Omental fat pad (tissue), 4 donors: ENCODE results near the gene PPA2. TPM values are rescaled to one million over a fixed set of nuclear protein-coding genes. Genes with fewer than 3 reads are reported as not detected.

Source experiments
- ATAC-seq: fragments of 150-250 bp; one replicate; pipeline ENCODE4 v1.9.1; 2016; ENCODE audit warnings: mild to moderate bottlenecking, moderate library complexity; ENCODE audit not compliant: low FRiP score
- DNase-seq: peaks from one replicate; pipeline ENCODE4 v3.0.0-alpha.2; 2019; ENCODE audit warnings: low spot score
- total RNA-seq, 4 donors: library from RNA; depleted of rRNA; stranded (reverse); fragments of >200 nt; gene quantifications; one replicate each; pipeline ENCODE4 v1.1.0, GENCODE V29; 2016
- TF ChIP-seq, protein P1 (sequence below), 3 donors: fragments of 450-650 bp; IDR thresholded peaks; one replicate each; pipeline ENCODE4 v1.5.1; 2016 to 2017; ENCODE audit warnings: antibody characterized with exemption in 3 of 3, mild to moderate bottlenecking in 3 of 3, moderate library complexity in 2 of 3

Gene PPA2
- total RNA-seq, 4 donors from 2014 or later: 35.9 to 82.9 (median 61.9) TPM

DNA sequence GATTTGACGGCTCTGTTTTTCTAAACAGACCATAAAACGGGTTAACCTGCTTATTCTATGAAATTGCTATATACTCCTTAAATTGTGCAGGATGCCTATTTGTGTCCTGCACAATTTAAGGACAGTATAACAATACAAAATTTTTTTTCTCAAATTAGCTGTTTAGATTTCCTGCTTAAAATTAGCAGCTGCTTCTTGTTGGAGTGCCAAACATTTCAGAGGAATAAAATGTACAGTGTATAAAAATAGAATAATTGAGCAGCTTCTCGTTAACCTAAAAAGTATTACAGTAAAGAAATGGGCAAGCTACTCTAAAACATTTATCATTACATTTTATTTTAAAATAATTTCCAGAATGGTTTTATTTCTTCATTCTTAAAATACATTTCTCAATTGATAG, 100.5 kb downstream of the PPA2 start:
- DNase-seq: no peak
- ATAC-seq: no peak
- TF ChIP-seq, protein P1, sequence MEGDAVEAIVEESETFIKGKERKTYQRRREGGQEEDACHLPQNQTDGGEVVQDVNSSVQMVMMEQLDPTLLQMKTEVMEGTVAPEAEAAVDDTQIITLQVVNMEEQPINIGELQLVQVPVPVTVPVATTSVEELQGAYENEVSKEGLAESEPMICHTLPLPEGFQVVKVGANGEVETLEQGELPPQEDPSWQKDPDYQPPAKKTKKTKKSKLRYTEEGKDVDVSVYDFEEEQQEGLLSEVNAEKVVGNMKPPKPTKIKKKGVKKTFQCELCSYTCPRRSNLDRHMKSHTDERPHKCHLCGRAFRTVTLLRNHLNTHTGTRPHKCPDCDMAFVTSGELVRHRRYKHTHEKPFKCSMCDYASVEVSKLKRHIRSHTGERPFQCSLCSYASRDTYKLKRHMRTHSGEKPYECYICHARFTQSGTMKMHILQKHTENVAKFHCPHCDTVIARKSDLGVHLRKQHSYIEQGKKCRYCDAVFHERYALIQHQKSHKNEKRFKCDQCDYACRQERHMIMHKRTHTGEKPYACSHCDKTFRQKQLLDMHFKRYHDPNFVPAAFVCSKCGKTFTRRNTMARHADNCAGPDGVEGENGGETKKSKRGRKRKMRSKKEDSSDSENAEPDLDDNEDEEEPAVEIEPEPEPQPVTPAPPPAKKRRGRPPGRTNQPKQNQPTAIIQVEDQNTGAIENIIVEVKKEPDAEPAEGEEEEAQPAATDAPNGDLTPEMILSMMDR (IDR thresholded peaks at IDR 0.05): no peak

DNA sequence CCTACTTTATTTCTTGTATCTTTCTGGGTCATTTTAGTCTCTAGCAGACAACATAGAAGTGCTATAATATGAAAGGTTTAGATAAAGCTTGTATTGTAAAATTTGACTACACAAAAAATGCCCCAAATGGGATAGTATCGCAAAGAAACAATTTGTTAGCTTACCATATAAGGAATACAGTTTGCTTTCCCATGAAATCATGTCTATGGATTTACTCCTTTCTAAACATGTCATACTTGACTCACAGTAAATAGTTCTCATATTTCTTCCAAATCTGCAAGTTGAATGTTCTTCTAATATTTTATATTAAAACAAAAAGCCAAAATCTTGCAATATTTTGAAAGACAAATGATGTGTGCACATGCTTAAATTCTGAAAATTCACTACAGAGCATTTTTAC, 103.9 kb downstream of the PPA2 start:
- TF ChIP-seq, protein P1 (IDR thresholded peaks at IDR 0.05): no peak
- no peak for ATAC-seq
- no peak for DNase-seq

DNA sequence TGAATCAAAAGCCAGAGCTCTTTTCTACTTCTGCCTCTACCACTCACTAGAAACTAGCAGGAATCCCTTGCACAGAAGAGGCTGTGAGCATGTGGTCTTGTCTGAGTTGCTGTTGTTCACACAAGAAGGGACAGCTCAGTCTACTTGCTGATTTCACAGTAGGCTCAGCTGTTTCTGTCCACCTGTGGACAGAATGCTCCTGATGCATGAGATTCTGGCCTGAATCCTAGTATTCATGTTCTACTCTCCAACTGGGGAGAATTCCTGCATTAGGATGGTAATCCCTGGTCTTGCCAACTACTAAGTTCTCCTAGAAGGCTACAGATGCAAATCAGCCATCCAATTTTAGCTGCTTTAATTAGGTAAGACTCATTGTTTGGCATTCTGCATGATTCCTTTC, 112.8 kb downstream of the PPA2 start:
- DNase-seq (no peak), ATAC-seq (no peak)
- TF ChIP-seq, protein P1 (IDR thresholded peaks at IDR 0.05): no peak

DNA sequence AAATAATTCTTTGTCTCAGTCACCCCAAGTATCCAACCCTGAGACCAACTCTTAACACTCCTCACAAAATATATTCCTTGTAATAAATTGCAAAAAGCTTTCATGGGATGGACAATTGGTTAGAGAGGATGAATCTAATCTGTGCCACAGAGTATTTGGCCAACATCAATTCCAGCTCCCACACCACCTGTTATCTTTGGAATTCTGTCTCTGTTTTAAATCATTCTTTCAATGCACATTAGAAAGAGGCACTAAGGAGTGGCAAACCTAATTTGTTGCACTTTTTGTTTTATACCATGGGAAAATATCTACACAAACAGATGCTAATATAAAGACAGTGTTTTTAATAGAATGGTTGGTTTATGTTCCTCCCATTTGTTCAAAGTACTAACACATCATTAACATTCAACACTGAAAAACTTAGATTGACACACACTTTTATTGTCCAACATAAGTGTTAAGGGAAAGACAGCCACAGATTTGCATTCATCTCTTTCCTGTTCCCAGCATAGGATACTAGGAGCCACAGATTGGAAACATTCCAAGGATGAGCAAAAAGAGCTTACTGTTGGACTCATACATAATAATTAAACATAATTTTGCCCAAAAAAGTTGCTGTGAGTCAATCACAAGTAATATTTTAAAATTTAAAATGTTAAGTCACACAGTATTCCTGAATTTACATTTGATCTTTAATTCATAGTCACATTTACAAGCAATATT, 116.4 kb downstream of the PPA2 start:
- no peak for ATAC-seq
- TF ChIP-seq, protein P1 (IDR thresholded peaks at IDR 0.05): no peak
- no peak for DNase-seq

DNA sequence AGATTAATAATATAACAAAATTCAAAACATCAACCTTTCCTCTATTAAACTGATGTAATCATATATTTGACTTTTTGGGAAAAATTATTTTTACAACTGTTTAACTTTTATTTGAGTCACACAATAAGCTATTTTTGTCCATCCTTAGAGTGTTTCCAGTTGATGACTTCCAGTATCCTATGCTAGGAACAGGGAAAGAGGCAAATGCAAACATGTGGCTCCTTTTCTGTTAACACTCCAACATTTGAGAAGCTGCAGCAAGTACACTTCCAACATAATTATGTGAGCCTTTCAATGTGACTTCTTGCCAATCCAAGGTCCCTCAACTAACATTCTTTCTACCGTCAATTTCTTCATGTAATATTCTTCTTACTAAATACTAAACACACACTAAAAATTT, 117.7 kb downstream of the PPA2 start:
- DNase-seq (no peak), ATAC-seq (no peak)
- TF ChIP-seq, protein P1 (IDR thresholded peaks at IDR 0.05): no peak

DNA sequence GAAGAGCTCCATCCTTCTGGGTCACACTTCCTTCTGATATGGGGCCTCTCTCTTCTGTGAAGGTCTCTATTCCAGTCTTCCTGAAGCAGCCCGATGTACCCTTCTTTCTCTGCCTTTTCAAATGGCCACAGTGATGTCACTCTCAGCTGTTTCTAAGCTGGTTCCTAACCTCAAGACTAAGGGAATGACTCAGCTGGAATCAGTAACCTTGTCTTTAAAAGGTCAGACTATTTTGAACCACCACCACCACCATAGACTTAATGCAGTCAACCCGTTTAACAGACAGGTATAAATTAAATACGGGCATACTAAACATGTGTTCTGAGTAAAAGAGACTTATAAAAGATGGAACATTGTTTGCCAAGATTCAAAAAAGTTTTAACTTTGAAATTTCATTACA, 121.0 kb downstream of the PPA2 start:
- DNase-seq (no peak), ATAC-seq (no peak)
- TF ChIP-seq, protein P1 (IDR thresholded peaks at IDR 0.05): no peak

DNA sequence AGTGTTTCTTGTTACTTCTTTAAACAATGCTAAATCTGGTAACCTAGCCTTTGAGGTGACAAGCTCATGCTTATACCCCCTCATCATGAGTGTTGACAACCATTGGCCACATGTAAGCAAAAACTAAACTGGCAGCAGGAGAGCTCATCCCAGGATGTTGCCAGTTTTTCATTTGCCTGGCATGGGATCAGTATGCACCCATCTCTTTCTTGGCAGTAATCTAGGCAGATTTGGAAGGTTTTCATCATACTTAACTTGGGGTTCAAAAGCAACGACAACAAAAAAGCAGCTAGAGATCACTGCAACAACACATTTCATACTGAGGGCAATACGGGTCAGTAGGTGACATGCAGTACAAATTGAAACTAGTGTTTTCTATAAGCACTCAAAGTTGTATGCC, 122.0 kb downstream of the PPA2 start:
- DNase-seq: no peak
- TF ChIP-seq, protein P1 (IDR thresholded peaks at IDR 0.05): no peak
- ATAC-seq: no peak
